ENCODE results near the gene MAGI2. TPM values are rescaled to one million over a fixed set of nuclear protein-coding genes. Genes with fewer than 3 reads are reported as not detected.
A peak's percentile ranks its signal among the peaks of the same experiment; 100 is the strongest.

Gene MAGI2
- total RNA-seq, 2 donors from 2014 or later: 18.3 to 31.8 TPM

DNA sequence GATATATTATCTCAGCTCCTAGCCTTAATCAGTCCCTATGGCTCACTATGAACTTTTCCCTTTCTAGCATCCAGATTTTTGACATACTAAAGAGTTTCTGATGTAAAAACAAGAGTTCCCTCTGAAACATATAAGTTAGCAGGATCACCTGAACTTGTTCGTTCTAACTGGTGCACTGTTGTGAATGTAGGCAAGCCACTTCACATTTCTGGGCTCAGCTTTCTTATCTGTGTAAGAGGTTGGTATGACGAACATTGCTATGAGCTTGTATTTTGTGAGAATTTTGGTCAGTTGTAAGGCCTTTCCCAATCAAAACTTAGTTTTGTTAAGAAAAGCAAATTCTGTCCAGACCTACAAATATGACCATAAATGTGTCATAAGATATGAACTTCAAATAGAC, 46.1 kb downstream of the MAGI2 start:
- Histone ChIP-seq H3K27me3 (replicated peaks; ENCODE audit: insufficient read depth) (no peaks in the 10 kb centered on the region), H3K27ac (peak overlapping the region; percentile 16 to 44), H3K9me3 (no peaks in the 10 kb centered on the region), H3K4me3 (no peak overlapping the region), H3K4me1 (ENCODE audit: control insufficient read depth in 1 of 2, low read depth in 2 of 2) (peaks cover 15 to 45% of the 10 kb centered on the region in 2 donors), H3K36me3 (no peaks in the 10 kb centered on the region)
- TF ChIP-seq, protein P1, sequence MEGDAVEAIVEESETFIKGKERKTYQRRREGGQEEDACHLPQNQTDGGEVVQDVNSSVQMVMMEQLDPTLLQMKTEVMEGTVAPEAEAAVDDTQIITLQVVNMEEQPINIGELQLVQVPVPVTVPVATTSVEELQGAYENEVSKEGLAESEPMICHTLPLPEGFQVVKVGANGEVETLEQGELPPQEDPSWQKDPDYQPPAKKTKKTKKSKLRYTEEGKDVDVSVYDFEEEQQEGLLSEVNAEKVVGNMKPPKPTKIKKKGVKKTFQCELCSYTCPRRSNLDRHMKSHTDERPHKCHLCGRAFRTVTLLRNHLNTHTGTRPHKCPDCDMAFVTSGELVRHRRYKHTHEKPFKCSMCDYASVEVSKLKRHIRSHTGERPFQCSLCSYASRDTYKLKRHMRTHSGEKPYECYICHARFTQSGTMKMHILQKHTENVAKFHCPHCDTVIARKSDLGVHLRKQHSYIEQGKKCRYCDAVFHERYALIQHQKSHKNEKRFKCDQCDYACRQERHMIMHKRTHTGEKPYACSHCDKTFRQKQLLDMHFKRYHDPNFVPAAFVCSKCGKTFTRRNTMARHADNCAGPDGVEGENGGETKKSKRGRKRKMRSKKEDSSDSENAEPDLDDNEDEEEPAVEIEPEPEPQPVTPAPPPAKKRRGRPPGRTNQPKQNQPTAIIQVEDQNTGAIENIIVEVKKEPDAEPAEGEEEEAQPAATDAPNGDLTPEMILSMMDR (IDR thresholded peaks at IDR 0.05): no peak
- ATAC-seq (ENCODE audit: insufficient number of reproducible peaks, low FRiP score, low read depth) (no peak), DNase-seq (ENCODE audit: low spot score) (no peak)

DNA sequence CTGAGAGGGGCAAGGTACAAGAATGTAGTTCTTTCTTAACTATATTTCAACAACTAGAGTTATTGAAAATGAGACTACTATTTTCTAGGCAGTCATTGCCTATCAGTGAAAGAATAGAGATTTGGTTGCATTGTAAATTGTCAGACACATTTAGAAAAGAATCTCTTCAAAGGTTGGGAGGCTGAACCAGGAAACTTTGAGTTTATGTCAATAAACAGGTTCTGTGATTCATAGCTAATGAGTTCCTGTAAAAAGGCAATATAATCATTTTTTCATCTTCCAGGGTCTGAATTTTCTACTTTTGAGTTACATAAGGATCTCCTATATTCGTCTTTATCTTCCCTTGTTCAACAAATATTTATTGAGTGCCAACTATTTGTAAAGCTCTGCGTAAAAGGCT, 47.1 kb downstream of the MAGI2 start:
- TF ChIP-seq, protein P1 (IDR thresholded peaks at IDR 0.05): no peak
- H3K36me3 ChIP-seq: no peaks in the 10 kb centered on the region
- H3K27me3 ChIP-seq (replicated peaks; ENCODE audit: insufficient read depth): no peaks in the 10 kb centered on the region
- no peaks in the 10 kb centered on the region for H3K9me3 ChIP-seq
- H3K4me1 ChIP-seq (ENCODE audit: control insufficient read depth in 1 of 2, low read depth in 2 of 2): peaks cover 16 to 45% of the 10 kb centered on the region in 2 donors
- H3K4me3 ChIP-seq: no peak overlapping the region
- DNase-seq (ENCODE audit: low spot score) (no peak), ATAC-seq (ENCODE audit: insufficient number of reproducible peaks, low FRiP score, low read depth) (no peak)
- H3K27ac ChIP-seq: no peak overlapping the region

DNA sequence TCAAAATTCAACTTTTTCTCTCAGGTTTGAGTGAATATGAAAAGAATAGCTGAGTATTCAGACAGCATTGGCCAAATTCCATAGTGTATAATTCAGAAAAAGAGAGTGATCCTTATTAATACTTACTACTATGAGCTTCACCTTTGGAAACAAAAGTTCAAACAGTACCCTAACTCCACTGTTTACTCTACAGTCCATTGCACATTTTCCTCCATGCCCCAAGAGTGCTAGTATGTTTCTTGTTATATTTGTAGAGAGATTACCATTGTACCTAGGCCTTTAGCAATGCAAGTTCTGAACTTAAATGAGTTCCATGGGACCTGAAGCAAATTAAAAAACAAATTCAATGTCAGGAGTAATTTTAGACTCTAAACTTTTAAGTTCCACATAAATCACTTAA, 48.1 kb downstream of the MAGI2 start:
- H3K4me3 ChIP-seq: no peak overlapping the region
- H3K27me3 ChIP-seq (replicated peaks; ENCODE audit: insufficient read depth): no peaks in the 10 kb centered on the region
- H3K27ac ChIP-seq: no peak overlapping the region
- H3K9me3 ChIP-seq: no peaks in the 10 kb centered on the region
- TF ChIP-seq, protein P1 (IDR thresholded peaks at IDR 0.05): no peak
- H3K4me1 ChIP-seq (ENCODE audit: control insufficient read depth in 1 of 2, low read depth in 2 of 2): peaks cover 19 to 45% of the 10 kb centered on the region in 2 donors
- DNase-seq (ENCODE audit: low spot score) (no peak), ATAC-seq (ENCODE audit: insufficient number of reproducible peaks, low FRiP score, low read depth) (no peak)
- no peaks in the 10 kb centered on the region for H3K36me3 ChIP-seq

DNA sequence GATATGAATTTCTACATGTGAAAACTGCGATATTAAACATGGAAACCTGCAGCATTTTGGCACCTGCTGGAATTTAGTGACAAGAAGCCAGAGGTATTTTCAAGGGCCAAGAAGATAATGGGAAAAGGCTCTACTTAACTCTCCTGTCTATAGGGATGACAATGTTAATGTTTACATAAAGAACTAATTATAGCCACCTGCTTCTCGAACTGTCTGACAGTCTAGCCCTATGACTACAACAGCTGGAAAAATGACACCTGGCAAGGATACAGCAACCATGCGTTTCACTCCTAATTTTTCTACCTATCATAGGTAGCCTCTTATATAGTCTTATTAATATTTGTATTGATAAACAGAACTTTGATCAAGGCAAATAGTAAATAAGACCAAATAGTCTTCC, 49.6 kb downstream of the MAGI2 start:
- Histone ChIP-seq H3K9me3 (no peaks in the 10 kb centered on the region), H3K4me1 (ENCODE audit: control insufficient read depth in 1 of 2, low read depth in 2 of 2) (peaks cover 19 to 45% of the 10 kb centered on the region in 2 donors), H3K36me3 (no peaks in the 10 kb centered on the region), H3K4me3 (peak overlapping the region; percentile 12), H3K27me3 (replicated peaks; ENCODE audit: insufficient read depth) (no peaks in the 10 kb centered on the region), H3K27ac (no peak overlapping the region)
- no peak for ATAC-seq (ENCODE audit: insufficient number of reproducible peaks, low FRiP score, low read depth)
- TF ChIP-seq, protein P1 (IDR thresholded peaks at IDR 0.05): no peak
- no peak for DNase-seq (ENCODE audit: low spot score)

DNA sequence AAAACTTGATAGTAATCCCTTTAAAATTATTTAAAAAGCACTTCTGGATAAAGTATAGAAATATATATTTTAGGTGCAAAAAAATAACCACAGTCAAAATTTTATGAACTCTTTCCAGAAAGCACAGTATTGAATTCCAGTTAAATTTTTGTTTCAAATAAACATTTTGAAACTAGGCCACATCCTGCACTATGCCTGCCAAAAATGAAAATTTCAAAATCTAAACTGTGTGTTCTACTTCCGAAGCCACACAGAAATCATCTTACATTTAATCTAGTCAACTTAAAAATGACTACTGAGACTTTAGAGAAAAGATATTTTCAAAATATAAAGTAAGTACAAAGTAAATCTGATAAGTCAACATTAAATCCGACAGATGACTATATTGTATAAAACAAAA, 50.0 kb downstream of the MAGI2 start:
- H3K27me3 ChIP-seq (replicated peaks; ENCODE audit: insufficient read depth): no peaks in the 10 kb centered on the region
- DNase-seq (ENCODE audit: low spot score) (no peak), ATAC-seq (ENCODE audit: insufficient number of reproducible peaks, low FRiP score, low read depth) (no peak)
- TF ChIP-seq, protein P1 (IDR thresholded peaks at IDR 0.05): no peak
- H3K36me3 ChIP-seq: no peaks in the 10 kb centered on the region
- peaks cover 19 to 49% of the 10 kb centered on the region in 2 donors for H3K4me1 ChIP-seq (ENCODE audit: control insufficient read depth in 1 of 2, low read depth in 2 of 2)
- peak overlapping the region in 1 of 2 donors; percentile 28 for H3K27ac ChIP-seq
- H3K9me3 ChIP-seq: no peaks in the 10 kb centered on the region
- peak overlapping the region; percentile 12 for H3K4me3 ChIP-seq
